K562 (cell line): ENCODE data around the gene SLC26A11. TPM values are rescaled to one million over a fixed set of nuclear protein-coding genes. Genes with fewer than 3 reads are reported as not detected.

Experiments used
- FOXA1 ChIP-seq: fragments of 450-650 bp; IDR thresholded peaks from 2 replicates; pipeline ENCODE4 v1.6.1; 2016; ENCODE audit warnings: mild to moderate bottlenecking, borderline replicate concordance
- HLTF ChIP-seq: fragments of 450-650 bp; IDR thresholded peaks from 2 replicates; pipeline ENCODE4 v1.6.1; 2016
- MLLT1 ChIP-seq, 2 experiments: fragments of 450-650 bp; IDR thresholded peaks; 2 replicates each; pipeline ENCODE4 v1.6.1; 2016
- MLX ChIP-seq, 2 experiments: fragments of 450-650 bp in 1 of 2; sonication (generic) in 1 of 2; formaldehyde crosslinking; conservative IDR thresholded peaks; 2 replicates each; pipeline versions ENCODE4 v1.4.0 to v1.8.1; 2020 to 2022; ENCODE audit warnings: mild to moderate bottlenecking in 1 of 2, missing genetic modification reagents in 1 of 2
- PRDM10 ChIP-seq: fragments of 450-650 bp; IDR thresholded peaks from 2 replicates; pipeline ENCODE4 v1.6.1; 2018; ENCODE audit not compliant: partially characterized antibody
- SMARCA4 ChIP-seq: fragments of 450-650 bp; IDR thresholded peaks from 2 replicates; pipeline ENCODE4 v1.6.1; 2016
- SMARCA5 ChIP-seq: fragments of 450-650 bp; IDR thresholded peaks from 2 replicates; pipeline ENCODE4 v1.6.1; 2016
- ZMIZ1 ChIP-seq, 2 experiments: fragments of 150-350 bp in 1 of 2; IDR thresholded peaks; 2 replicates each; pipeline ENCODE4 v1.6.1; 2012 to 2016; ENCODE audit warnings: low read depth in 2 of 2, low read length in 2 of 2, mild to moderate bottlenecking in 1 of 2, moderate library complexity in 1 of 2
- ZNF407 ChIP-seq: fragments of 450-650 bp; IDR thresholded peaks from 2 replicates; pipeline ENCODE4 v1.6.1; 2016; ENCODE audit warnings: low read depth
- polyA plus RNA-seq, 8 experiments: library from polyadenylated mRNA; depleted of rRNA in 4 of 8; stranded (reverse) in 5 of 8; unstranded in 3 of 8; fragments of >200 nt; fragmentation: Nextera tagmentation in 2 of 8; fragmentation: Illumina TruSeq in 1 of 8; extraction: Ambion mirVana in 2 of 8; extraction: Trizol in 1 of 8; gene quantifications; 2 replicates each; pipeline versions ENCODE4 v1.2.1 to v1.2.3, GENCODE V29; 2011 to 2014; ENCODE audit warnings: inconsistent platforms in 1 of 8, missing spikeins in 1 of 8
- total RNA-seq, 7 experiments: library from RNA; depleted of rRNA in 6 of 7; stranded (reverse); fragments of >200 nt in 6 of 7; fragmentation: Illumina TruSeq in 2 of 7; extraction: Trizol in 2 of 7; gene quantifications; 2 replicates each; pipeline versions ENCODE4 v1.2.1 to v1.2.3, GENCODE V29; 2011 to 2021; ENCODE audit warnings: low replicate concordance in 1 of 7

SLC26A11 gene
- total and polyA plus RNA-seq, 9 of the 15 experiments (the other 6 are each of a cell fraction or from before 2014, with no cell fraction given), result 0.06 to 3.1 (median 1.2) TPM; not detected in 1

GRCh38 chr17:80259457-80260068, 39.3 kb downstream of the SLC26A11 start (continued):
- TF ChIP-seq PRDM10, result peak; percentile 83
- TF ChIP-seq MLLT1 (IDR thresholded peaks at IDR 0.05), result peak in 1 of 2 experiments; percentile 5; a peak in 1 of 4 replicates
- TF ChIP-seq ZMIZ1 (IDR thresholded peaks at IDR 0.05; ENCODE audit: low read depth in 2 of 2, low read length in 2 of 2), result no peak
- TF ChIP-seq SMARCA4, result 0 out of 2 replicates have a peak, but pooled peaks have one; percentile 21
- no peak for TF ChIP-seq ZNF407
- TF ChIP-seq FOXA1, result no peak
- TF ChIP-seq HLTF, result no peak
- TF ChIP-seq SMARCA5, result peak; percentile 26; the same call in 1 of the 2 replicates
- no peak for TF ChIP-seq MLX (CRISPR knock-in tag; conservative IDR thresholded peaks at IDR 0.05)
